ENCODE data around the gene LCAT. TPM values are rescaled to one million over a fixed set of nuclear protein-coding genes. Genes with fewer than 3 reads are reported as not detected.

The LCAT gene
- total and polyA plus RNA-seq, 2 donors (not counting 1 experiment from before 2014, with no cell fraction given) = 7.6 to 16.3 TPM

DNA sequence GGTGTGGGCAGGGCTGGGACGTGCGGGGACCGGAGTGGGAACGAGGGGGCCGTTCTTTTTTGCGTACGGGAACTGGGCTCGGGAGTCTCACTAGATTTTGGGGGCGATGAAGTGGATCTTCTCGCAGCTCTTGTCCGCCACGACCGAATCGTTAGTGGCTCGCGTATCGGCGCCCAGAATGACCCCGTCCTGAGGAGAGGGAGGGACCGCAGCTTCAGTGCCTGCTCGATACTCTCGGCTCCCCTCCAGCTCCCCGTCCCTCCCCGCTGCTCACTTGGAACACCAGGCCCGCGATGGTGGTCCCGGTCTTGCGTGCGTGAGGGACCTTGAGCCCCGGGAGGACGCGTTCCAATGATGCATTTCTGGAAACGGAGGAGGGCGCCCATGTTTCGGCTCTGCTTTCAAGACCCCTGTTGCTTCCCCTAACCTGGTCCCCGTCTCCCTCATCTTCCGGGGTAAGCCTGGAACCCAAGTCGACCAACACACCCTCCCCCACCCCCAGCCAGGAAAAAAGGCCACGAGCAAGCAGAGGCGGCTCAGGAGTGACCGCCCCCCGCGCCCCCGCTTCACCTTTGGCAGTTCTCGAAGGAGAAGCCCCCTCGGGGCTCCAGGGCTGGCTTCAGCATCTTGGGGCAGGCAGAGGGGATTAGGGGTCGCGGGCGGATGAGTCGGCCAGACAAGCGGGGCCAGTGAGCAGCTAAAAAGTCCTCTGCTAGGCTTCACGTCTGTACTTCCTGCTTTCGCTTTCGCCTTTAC is 7.6 kb downstream of the LCAT start, which contains the start of gene PSMB10:
Gene PSMB10, minus strand, starts transcription at position 727 of the 756 bp plus-strand sequence. Its CDS starts 101 bp downstream, at position 626.
- Histone ChIP-seq H3K4me1 (ENCODE audit: control insufficient read depth in 2 of 2, insufficient read depth in 2 of 2, low read length in 2 of 2) (peaks cover 25 to 40% of the 10 kb centered on the region in 2 donors), H2AFZ (ENCODE audit: insufficient read depth, low read depth, low read length, poor library complexity, severe bottlenecking) (peak within 1 kb of the TSS; percentile 47)

More for the DNA sequence above, 7.6 kb downstream of the LCAT start, which contains the start of gene PSMB10:
- Histone ChIP-seq H4K20me1 (ENCODE audit: control insufficient read depth, insufficient read depth, low read length, poor library complexity, severe bottlenecking) (peaks cover 27% of the 10 kb centered on the region), H3K79me2 (ENCODE audit: control insufficient read depth, insufficient read depth, low read length) (peaks cover 42% of the 10 kb centered on the region), H3K4me3 (ENCODE audit: control extremely low read depth in 1 of 5, extremely low read depth in 1 of 5, insufficient read depth in 1 of 5, low read depth in 2 of 5, low read length in 4 of 5) (peak within 1 kb of the TSS; percentile 77 to 96 (median 93)), H3K4me2 (replicated peaks; ENCODE audit: low read depth, low read length, poor library complexity, severe bottlenecking) (peak within 1 kb of the TSS; percentile 91), H3K36me3 (replicated peaks in 1 of 2; ENCODE audit: control extremely low read depth in 1 of 2, control insufficient read depth in 1 of 2, extremely low read depth in 1 of 2, insufficient read depth in 2 of 2, low read length in 1 of 2) (peaks cover 7 to 33% of the 10 kb centered on the region in 2 experiments), H3K9me3 (ENCODE audit: control extremely low read depth in 1 of 3, control insufficient read depth in 2 of 3, insufficient read depth in 1 of 3, low read length in 2 of 3) (no peaks in the 10 kb centered on the region), H3K9ac (ENCODE audit: low read length) (peak within 1 kb of the TSS; percentile 95), H3K27ac (ENCODE audit: low read length in 2 of 2) (peak within 1 kb of the TSS; percentile 67 to 85), H3K27me3 (replicated peaks in 1 of 4; ENCODE audit: control extremely low read depth in 1 of 4, control insufficient read depth in 3 of 4, insufficient read depth in 4 of 4, low read length in 3 of 4) (no peaks in the 10 kb centered on the region)
- ChIA-PET CTCF (interaction anchor here (0.7 to 6.4 kb wide), 22 partner anchors 8 to 455 kb away, joined by 3 to 29 read pairs (median 4); partner anchors contain the start of genes ATP6V0D1, CARMIL2, NRN1L and SLC12A4), POLR2A (interaction anchor here (0.7 to 3.3 kb wide), 23 partner anchors 32 to 456 kb away, joined by 3 to 19 read pairs (median 3); partner anchors contain the start of genes ACD, ATP6V0D1, CTCF and DDX28)
- DNase-seq (no peak), ATAC-seq (ENCODE audit: low read depth) (peak; percentile 4)
- no peaks in the 10 kb centered on the region for H3K9me3 Mint-ChIP-seq (ENCODE audit: insufficient read depth)
- WGBS (ENCODE audit: insufficient coverage) = under 1% methylated on average over 54 of the region's 54 CpGs
- H3K27ac Mint-ChIP-seq = peak within 1 kb of the TSS; percentile 99
- no peaks in the 10 kb centered on the region for H3K27me3 Mint-ChIP-seq
- H3K4me3 Mint-ChIP-seq = peak within 1 kb of the TSS; percentile 100
- H3K4me1 Mint-ChIP-seq = peaks cover 31% of the 10 kb centered on the region
- intact Hi-C loops (cut with micrococcal nuclease) = loop anchor here (1.0 to 5.0 kb wide), 6 partner anchors 43 to 444 kb away; partner anchors contain the start of genes CTCF, NFATC3, NUTF2 and PSKH1
- TF ChIP-seq, protein P1, sequence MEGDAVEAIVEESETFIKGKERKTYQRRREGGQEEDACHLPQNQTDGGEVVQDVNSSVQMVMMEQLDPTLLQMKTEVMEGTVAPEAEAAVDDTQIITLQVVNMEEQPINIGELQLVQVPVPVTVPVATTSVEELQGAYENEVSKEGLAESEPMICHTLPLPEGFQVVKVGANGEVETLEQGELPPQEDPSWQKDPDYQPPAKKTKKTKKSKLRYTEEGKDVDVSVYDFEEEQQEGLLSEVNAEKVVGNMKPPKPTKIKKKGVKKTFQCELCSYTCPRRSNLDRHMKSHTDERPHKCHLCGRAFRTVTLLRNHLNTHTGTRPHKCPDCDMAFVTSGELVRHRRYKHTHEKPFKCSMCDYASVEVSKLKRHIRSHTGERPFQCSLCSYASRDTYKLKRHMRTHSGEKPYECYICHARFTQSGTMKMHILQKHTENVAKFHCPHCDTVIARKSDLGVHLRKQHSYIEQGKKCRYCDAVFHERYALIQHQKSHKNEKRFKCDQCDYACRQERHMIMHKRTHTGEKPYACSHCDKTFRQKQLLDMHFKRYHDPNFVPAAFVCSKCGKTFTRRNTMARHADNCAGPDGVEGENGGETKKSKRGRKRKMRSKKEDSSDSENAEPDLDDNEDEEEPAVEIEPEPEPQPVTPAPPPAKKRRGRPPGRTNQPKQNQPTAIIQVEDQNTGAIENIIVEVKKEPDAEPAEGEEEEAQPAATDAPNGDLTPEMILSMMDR (IDR thresholded peaks at IDR 0.05) = no peak

Measured in B cell (primary cell).